Inferior parietal cortex (tissue), 1 donor: ENCODE measurements around the gene TFF2.

ENCODE experiments used
- DNase-seq: peaks from one replicate; pipeline ENCODE4 v3.0.0-alpha.2; 2016; ENCODE audit errors: extremely low spot score

The TFF2 gene

DNA sequence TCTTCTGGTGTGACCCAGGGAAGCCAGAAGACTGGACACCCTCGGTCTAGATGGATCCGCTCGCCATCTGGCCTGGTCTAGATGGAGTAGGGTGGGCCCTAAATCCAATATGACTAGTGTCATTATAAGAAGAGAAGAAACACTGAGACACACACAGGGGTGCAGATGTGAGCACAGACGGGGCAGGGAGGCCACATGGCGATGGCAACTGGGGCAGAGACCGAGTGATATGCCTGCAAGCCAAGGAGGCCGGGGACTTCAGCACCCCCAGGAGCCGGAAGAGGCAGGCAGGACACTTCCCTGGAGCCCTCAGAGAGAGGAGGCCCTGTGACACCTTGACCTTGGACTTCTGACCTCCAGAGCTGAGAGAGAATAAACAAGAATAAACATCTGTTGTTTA, 30.0 kb downstream of the TFF2 start:
- no peak for DNase-seq

DNA sequence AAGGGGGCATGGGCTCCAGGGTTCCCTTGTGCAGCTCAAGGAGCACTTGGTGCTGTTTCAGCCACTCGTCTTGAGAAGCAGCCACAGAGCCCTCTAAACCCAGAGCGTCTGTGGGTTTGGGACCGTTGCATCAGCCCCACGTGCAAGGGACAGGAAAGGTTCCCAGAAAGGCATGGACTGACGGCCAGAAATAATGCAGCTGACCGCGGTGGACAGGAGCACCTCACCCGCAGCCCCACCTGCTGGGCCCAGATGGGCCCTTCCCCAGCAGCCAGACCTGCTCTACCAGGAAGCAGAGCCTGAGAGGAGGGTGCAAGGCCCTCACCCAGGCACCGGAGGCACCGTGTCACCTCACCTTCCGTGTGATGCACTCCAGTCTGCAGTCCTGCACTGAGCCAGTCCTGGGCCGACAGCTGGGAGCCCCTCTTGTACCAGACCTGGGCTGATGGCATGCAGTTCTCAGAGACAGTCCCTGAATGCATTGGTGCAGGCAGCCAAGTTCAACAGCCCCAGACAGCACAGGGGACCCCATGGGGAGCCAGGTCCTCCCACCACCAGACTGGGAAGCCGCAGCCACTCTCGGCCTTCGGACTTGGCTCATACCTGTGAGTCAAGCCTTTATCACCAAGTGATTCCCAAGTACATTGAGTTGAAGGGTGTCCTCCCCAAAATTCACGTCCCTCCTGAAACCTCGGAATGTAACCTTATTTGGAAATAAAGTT, 30.8 kb downstream of the TFF2 start:
- no peak for DNase-seq

DNA sequence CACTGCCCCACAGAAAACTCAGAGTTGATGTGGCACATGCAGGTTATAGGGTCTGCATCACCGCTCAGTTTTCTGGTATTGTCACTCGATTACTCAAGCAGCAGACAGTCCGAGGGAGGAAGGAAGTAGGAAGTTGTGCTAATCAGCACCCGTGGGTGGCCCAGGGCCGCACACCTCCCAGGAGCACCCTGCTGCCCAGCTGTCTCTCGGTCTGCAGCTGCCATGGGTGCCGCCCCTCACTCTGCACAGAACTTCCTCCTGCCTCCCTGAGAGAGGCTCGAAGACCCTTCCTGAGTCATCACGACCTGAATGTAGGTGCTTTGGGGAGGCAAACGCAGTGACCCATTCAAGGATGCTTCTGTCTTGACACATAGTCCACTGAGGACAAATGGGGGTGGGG, 31.4 kb downstream of the TFF2 start:
- DNase-seq = no peak

DNA sequence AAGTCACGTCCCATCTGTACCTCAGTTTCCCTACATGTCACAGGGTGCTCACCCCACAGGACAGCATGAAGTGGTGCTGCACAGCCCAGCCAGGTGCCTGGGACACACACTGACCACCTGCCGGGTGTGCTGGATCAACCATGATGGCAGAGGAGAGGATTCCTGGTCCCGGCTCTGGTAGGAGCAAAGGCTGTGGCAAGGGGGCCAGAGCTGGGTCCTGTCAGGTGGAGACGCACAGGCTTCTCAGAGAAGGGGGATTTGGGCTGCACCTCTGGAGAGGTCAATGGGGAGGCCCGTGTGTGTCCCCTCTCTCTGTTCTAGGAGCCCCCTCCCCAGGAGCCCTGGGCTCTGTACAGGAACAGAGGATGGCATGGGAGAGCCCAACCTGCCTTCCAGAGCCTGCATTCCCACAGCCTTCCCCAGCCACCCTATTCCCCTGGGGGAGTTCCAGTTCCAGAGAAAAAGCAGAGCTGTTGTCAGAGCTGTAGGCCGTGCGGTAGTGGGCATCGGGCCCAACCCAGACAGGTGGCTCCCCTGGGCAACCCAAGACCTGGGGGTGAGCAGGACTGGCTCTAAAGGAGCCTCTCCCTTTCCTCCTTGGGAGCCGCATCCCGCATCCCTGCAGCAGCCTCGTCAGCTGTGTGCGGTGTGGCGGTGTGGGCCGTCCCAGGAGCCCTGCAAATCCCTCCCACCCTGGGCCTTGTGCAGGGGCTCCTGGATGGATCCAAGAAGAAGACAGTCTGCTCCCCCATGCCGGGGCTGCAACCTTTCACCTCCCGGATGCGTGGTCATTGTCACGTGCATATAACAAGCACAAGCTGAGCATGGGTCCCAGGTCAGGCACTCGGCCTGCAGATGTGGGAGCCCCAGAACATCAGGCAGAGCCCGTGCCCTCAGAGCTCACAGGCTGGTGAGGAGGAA, 32.7 kb downstream of the TFF2 start:
- no peak for DNase-seq

DNA sequence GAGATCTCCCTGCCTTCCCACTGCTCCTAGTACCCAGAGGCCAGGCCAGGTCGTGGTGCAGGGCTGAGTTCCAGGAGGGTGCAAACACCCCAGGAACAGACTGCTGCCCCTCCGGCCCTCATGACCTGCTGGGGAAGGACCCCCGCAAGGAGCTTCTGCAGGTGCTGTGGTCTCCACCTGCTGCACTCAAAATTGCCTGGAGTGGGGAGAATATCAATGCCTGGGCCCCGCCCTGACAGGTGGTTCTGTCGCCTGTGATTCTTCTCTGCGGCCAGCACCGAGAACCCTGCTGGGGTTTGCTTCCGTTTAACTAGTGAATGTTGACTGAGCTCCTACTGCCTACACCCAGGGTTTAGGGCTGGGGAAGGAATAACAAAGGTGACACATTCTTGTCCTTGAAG, 33.5 kb downstream of the TFF2 start:
- DNase-seq = no peak

DNA sequence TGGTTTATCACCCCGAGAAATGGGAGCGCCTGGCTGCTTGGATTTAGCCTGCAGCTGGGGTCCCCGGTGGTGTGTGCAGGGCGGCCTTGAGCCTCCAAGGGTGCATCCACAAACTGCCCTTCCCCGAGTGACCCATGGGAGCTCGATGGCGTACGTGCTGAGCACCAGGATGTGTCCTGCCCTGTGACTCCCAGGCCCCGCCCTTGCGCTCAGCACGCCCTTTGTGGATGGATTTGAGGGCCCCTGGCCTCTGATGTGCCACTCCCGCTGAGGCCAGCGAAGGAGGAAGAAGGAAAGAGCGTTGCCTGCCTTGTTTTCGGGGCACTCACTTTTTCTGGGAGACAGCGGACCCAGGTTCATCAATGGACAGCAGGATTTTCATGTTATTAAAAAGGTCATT, 33.9 kb downstream of the TFF2 start:
- no peak for DNase-seq

DNA sequence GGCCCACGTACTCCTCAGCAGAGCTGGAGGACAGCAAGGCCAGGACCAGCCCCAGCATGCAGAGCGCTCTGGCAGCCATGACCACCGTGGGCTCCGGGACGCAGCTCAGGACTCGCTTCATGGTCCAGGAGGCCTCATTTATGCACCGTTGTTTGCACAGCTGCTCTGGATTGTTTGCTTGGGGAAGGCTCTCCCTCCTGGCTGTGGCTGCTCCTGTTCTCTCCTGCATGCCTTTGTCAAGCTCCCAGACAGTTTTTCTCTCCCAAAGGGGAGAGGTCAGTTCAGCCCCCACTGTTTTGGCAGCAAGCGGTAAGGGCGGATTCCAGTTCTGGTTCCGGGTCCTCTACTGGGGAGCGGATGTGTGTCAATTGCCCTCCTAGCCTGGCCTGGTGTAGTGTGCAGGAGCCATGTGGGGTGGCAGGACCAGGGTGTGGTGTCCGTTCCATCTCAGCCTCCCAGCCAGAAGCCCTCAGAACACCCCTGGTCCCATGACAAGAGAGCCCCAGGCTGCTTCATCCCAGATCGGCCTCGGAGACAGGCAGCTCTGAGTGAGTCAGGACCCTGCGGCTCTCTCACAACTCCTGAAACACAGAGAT, 35.4 kb downstream of the TFF2 start, which contains the start of gene TFF3:
Gene TFF3 (minus strand): TSS at position 114 of the 596 bp plus-strand sequence. CDS start 35 bp downstream, at position 79.
- DNase-seq = no peak

DNA sequence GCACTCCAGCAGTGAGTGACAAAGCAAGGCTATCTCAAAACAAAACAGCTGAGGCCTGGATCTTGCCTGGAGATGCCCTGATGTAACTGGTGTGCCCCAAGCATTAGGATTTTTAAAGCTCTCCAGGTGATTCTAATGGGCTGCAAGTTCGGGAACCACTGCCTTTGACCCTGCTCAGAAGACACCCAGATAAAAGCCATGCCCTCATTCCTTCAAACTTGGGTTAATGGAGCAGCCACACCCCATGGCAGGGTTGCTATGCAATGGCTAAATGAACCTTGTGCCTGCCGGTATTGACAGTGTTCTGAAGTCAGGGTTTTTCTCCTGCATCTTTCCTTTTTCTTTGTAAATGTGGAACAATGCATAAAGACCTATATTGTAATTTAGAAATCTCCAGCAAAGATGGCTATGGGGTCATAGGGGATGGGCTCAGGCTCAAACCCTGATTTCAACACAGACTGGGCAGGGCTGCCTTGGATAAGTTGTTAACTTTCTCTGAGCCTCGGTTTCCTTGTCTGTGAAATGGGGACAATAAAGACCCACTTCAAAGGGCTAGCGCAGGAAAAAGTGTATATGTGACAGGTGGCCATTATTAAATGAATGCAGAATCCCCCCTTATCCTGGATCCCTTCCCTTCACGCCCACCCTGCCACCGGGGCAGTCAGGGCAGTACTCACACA, 36.0 kb downstream of the TFF2 start:
- DNase-seq = no peak

DNA sequence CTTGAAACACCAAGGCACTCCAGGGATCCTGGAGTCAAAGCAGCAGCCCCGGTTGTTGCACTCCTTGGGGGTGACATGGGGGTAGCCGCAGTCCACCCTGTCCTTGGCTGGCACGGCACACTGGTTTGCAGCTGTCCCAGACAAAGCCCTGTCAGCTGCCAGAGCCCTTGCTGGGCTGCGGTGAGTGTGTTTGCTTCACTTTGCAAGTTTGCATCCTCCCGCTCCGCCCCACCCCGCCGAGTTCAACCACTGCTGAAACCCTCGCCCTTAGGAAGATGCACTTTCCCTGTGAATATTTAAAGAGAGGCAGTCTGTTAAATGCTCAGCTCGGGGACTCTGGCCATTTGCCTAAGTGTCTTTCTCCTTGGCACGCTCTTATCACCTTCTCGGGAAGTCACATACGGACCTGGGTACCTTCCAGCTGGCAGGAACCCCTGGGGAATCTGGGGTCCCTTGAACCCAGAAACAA, 37.3 kb downstream of the TFF2 start:
- DNase-seq = no peak

DNA sequence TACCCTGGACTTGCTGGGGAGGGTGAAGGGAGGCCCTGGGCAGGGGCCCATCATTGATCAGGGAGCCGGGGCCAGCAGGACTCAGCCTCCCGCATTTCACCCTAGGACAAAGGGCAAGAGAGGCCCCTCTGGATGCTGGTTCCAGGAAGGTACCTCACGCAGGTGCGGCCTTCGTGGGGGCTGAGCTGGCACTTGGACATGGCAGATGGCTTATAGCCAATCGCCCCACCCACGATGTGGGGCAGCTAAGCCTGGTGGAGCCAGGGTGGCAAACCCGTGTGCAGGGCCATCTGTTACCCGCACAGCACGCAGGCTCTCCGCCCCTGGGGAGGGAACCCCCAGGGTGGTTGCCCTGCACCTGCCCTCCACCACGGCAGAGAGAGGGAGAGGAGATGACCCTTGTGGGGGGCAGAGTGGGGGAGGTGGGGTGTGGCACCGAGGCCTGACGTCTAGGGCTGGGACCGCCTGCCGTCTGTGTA, 38.1 kb downstream of the TFF2 start:
- no peak for DNase-seq

DNA sequence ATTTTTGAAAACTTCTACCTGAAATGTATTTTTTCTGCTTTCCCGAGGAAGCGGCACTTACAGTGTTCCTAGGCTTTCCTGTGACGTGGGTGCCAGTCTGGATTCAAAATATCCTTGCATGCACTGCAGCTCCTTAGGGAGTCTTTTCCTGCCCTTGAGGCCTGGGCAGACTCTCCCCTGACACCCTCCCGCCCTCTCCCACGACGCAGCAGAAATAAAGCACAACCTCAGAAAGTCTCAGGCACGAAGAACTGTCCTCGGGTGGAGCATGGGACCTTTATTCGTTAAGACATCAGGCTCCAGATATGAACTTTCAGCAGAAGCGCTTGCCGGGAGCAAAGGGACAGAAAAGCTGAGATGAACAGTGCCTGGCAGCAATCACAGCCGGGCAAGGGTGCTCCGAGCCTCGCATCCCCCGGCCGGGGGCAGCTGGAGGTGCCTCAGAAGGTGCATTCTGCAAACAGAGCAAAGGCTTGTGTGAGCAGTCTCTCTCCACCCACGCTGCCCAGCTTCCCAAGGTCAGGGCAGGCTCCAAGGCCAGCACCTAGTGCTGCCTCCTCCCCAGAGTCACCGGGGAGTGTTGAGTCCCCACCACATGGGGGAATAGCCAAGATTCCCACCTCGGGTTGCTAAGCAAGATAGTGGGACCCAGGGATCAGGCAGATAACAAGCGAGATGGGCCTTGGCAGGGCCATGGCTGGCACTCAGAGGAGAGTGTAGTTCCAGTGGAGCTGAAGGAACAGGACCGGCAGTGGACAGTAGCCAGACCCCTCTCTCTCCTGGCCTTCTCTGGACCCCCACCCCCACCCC, 38.8 kb downstream of the TFF2 start:
- no peak for DNase-seq

DNA sequence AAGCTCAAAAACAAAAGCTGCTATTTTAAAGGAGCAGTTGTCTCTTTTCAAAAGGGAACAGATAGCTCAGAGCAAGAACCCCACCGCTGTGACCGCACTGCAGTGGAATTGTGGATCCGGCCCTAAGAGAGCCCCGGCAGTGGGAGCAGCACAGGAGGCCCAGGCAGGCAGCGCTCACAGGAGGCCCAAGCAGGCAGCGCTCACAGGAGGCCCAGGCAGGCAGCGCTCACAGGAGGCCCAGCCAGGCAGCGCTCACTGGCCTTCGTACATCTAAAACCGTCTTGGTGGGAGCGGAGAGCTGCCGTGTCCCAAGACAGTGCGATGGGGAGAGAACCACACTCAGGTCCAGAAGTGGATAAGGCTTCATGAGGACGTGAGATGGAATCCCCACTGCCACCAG, 39.6 kb downstream of the TFF2 start:
- DNase-seq = no peak

DNA sequence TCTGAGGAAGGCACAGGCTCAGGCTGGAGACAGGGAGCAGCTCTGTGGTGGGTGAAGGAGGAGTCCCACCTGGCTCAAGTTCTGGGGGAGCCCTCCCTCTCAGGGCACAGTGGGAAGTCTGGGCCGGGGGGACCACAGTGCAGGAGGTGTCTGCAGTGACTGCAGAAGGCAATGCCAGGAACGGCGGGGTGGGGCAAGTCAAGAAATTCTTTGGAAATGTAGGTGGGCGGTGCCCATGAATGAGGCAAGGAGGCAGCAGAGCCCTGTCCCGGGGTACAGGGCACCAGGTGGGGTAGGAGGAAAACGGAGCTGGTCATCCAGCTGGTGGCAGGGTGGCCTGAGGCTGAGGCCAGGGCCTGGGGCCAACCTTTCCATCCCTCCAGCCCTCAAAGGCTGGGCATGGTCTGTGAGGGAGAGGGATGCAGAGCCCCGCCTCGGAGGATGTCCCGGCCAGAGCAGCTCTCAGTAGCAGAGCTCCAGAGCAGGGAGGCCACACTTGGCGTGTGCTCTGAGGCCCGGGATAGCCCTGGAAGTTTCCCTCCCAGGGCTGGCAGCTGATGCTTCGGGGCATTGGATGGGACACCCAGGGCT, 40.3 kb downstream of the TFF2 start:
- DNase-seq = no peak

DNA sequence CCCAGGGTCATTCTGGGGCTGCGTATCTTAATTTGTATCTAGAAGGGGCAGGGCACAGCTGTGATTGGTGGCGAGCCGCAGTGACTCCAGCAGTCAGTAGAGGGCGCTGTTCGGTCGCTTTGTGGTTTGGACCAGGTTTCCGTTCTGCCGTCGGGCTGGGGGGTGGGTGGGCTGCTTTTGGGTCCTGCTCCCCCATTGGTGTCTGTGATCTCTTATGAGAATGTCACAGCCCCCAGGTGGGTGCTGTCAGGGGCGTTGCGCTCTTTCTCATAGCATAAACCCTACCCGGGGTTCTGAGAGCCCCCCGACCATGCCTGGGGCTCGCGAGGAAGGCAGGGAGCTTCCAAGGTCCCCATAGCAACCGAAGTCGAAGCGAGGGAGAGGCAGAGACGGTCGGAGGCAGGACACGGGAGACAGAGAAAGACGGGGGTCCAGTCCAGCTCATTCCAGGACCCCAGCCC, 41.0 kb downstream of the TFF2 start:
- DNase-seq = peak; percentile 51

DNA sequence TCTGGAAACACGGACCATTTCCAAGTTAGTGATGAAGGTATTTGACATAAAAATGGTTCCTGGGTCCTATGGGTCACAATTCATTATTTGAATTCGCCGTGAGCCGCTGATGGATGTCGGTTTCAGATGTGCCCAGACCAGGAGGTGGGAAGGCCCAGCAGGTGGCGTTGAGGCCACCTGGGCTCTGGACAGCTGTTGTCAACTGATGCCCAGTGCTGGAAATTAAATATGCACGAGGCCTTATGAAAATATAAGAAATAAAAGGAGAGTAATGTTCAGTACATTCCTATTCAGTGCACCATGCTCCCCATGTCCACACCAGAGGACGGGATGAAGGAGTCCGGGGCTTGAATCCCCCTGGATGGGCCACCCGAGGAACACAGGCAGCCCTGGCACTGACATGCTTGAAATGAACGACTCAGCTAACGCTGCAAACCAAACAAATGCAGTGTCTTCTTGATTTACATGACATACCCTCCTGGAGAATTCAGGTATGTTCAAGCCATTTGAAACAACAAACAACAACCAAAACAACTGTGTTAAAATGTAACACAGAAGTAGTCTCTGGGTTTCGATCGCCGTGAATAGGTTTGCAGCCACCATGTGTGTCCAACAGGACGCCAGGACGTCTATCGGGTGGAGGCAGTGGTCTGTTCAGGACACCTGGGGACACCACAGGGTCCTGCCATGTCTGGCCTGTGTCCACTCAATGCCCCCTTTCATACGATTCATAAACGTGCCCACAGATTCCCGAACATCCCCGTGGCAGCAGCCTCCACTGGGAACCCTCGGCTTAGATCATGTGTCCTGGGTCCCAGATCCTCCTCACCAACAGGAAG, 41.7 kb downstream of the TFF2 start:
- no peak for DNase-seq

DNA sequence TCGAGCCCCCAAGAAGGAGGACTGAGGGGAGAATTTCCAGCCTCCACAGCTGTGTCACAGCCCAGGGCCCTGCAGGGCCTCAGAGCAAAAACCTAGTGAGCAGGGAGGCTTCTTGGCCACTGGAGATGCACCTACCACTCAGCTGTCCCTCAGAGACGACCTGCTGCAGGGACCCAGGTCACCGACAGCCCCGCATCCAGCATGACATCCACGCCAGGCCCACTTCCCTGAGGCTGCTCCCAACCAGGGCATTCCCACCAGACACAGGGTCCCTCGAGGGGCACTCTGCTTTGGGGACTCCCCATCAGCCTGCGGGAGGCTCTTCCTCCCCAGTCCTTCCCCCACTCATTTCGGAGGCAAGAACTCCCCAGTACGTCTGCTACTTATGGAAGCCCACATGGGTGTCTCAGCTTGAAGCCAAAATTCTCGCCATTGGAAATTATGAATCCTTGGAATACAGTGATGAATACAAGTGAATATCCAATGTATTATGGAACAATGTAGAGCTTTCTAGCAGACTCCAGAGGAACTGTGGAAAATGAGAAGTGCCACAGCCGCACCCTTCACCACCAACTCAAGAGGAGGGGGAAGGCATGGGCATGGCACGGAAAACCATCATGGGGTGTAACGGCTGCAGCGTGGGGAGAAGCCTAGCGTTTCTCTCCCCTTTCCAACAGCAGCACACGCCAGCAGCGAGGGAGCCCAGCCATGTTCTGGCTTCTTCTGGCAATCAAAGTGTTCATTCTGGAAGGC, 42.5 kb downstream of the TFF2 start:
- no peak for DNase-seq

DNA sequence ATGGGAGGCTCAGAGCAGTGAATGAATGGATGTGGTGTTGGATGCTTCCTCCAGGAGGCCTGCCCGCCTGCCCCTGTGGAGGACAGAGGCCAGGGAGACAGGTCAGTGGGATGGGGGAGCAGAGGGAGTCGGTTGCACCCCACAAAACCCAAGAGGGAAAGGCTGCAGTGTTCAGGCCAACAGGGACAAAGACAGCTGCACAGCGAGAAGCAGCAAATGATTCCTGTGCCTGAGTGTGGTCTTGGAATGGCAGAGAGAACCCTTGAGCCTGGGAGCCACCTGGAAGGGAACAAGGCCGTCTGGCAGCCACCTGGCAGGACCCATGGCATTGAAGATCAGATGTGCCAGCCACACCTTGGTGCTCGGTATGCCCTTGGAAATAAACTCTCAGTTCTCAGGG, 43.7 kb downstream of the TFF2 start:
- DNase-seq = no peak

DNA sequence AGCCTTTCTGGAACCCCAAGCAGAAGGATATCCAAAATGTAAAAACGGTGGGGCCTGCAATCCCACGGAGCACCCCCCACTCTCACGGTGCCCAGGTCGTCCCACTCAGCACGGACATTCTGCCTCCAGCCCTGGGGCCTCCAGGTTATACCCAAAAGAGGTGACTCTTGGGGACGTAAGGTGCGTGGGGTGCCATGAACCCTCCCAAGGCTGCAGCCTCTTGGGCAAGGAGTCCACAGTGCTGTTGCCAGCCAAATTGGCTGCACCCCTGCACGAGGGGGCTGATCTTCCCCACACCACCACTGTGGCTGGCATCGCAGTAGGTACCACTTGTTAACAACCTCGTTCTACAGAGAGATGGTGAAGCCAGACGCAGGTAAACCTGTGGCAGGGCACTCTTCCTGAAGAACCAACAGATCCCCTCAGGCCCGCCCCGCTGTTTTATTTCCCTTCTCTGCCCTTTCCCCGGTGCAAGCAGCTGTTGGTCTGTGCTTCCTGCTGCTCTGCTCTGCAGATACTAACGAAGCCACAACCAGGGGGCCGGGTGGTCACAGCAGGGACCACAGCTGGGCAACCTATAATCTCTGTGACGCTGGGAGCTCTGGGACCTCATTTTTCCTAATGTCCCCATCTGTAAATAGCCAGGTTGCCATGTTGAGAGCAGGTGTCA, 44.3 kb downstream of the TFF2 start:
- DNase-seq = no peak
